ENCODE data around the gene ZNF687.

ZNF687 gene

GRCh38 chr1:151289991-151290708, 8.1 kb downstream of the ZNF687 start:
- H3K4me3 ChIP-seq (ENCODE audit: low read depth, low read length), result no peak overlapping the region
- DNase-seq (ENCODE audit: low read depth, low spot score), result no peak
- POLR2A ChIA-PET, result no interaction called here
- CTCF ChIA-PET, result interaction anchor here (0.7 to 7.7 kb wide), 2 partner anchors 8 to 11 kb away, joined by 3 to 57 read pairs; no protein-coding TSS in a partner anchor
- no peak for TF ChIP-seq CTCF (IDR thresholded peaks at IDR 0.05; ENCODE audit: insufficient read depth, low read length, missing control alignments)

- CTCF ChIA-PET, result no interaction called here
- H3K4me3 ChIP-seq (ENCODE audit: low read depth, low read length), result no peak overlapping the region
- POLR2A ChIA-PET, result no interaction called here
- no peak for DNase-seq (ENCODE audit: low read depth, low spot score)
- TF ChIP-seq CTCF (IDR thresholded peaks at IDR 0.05; ENCODE audit: insufficient read depth, low read length, missing control alignments), result no peak
Observed at GRCh38 chr1:151290709-151291303, 8.7 kb downstream of the ZNF687 start.

- no peak for TF ChIP-seq CTCF (IDR thresholded peaks at IDR 0.05; ENCODE audit: insufficient read depth, low read length, missing control alignments)
- no peak overlapping the region for H3K4me3 ChIP-seq (ENCODE audit: low read depth, low read length)
- ChIA-PET POLR2A (interaction anchor here (0.8 to 3.5 kb wide), 2 partner anchors 10 to 48 kb away, joined by 3 to 24 read pairs; partner anchors contain the start of gene ZNF687), CTCF (interaction anchor here (0.8 to 27.8 kb wide), 5 partner anchors 9 to 193 kb away, joined by 3 to 748 read pairs (median 4); no protein-coding TSS in a partner anchor)
- no peak for DNase-seq (ENCODE audit: low read depth, low spot score)
Observed at GRCh38 chr1:151292207-151293030, 10.3 kb downstream of the ZNF687 start.

GRCh38 chr1:151293093-151293492, 11.0 kb downstream of the ZNF687 start:
- TF ChIP-seq CTCF (IDR thresholded peaks at IDR 0.05; ENCODE audit: insufficient read depth, low read length, missing control alignments), result no peak
- no peak for DNase-seq (ENCODE audit: low read depth, low spot score)
- H3K4me3 ChIP-seq (ENCODE audit: low read depth, low read length), result no peak overlapping the region
- ChIA-PET CTCF (interaction anchor here (0.8 to 27.8 kb wide), 5 partner anchors 8 to 194 kb away, joined by 3 to 748 read pairs (median 4); no protein-coding TSS in a partner anchor), POLR2A (interaction anchor here (0.8 to 3.5 kb wide), 2 partner anchors 10 to 48 kb away, joined by 3 to 24 read pairs; partner anchors contain the start of gene ZNF687)

- no peak for TF ChIP-seq CTCF (IDR thresholded peaks at IDR 0.05; ENCODE audit: insufficient read depth, low read length, missing control alignments)
- no peak overlapping the region for H3K4me3 ChIP-seq (ENCODE audit: low read depth, low read length)
- no peak for DNase-seq (ENCODE audit: low read depth, low spot score)
- CTCF ChIA-PET, result interaction anchor here (0.9 to 27.8 kb wide), 4 partner anchors 11 to 46 kb away, joined by 3 to 748 read pairs (median 10); no protein-coding TSS in a partner anchor
- POLR2A ChIA-PET, result interaction anchor here (1.1 to 3.5 kb wide), 2 partner anchors 12 to 16 kb away, joined by 3 to 24 read pairs; partner anchors contain the start of gene ZNF687
Observed at GRCh38 chr1:151294742-151295462, 12.8 kb downstream of the ZNF687 start.
